KOPT-K1 (cell line): ENCODE results near the gene PDE1A.

ENCODE experiments used
- H3K27ac ChIP-seq: fragments of 200-600 bp; sonication (generic); 2 replicates; pipeline ENCODE4 v1.5.1; 2016; ENCODE audit warnings: antibody characterized with exemption, mild to moderate bottlenecking, low read depth, low read length; ENCODE audit not compliant: poor library complexity, severe bottlenecking
- H3K36me3 ChIP-seq: fragments of 200-600 bp; sonication (generic); 2 replicates; pipeline ENCODE4 v1.5.1; 2017; ENCODE audit warnings: antibody characterized with exemption, mild to moderate bottlenecking, low read length, moderate library complexity; ENCODE audit not compliant: insufficient read depth
- H3K9me3 ChIP-seq: fragments of 200-600 bp; sonication (generic); 2 replicates; pipeline ENCODE4 v1.5.1; 2017; ENCODE audit warnings: antibody characterized with exemption, low read length, mild to moderate bottlenecking; ENCODE audit not compliant: insufficient read depth, poor library complexity, severe bottlenecking

The PDE1A gene

GRCh38 chr2:182144776-182145165 lies 282.1 kb downstream of the PDE1A start:
- Histone ChIP-seq H3K9me3 (no peaks in the 10 kb centered on the region), H3K36me3 (no peaks in the 10 kb centered on the region), H3K27ac (no peak overlapping the region)

- H3K36me3 ChIP-seq = no peaks in the 10 kb centered on the region
- H3K27ac ChIP-seq = no peak overlapping the region
- no peaks in the 10 kb centered on the region for H3K9me3 ChIP-seq
Observed at GRCh38 chr2:182144041-182144775, 282.6 kb downstream of the PDE1A start.

- Histone ChIP-seq H3K9me3 (no peaks in the 10 kb centered on the region), H3K36me3 (no peaks in the 10 kb centered on the region), H3K27ac (no peak overlapping the region)
Observed at GRCh38 chr2:182142062-182142461, 284.8 kb downstream of the PDE1A start.

- Histone ChIP-seq H3K27ac (no peak overlapping the region), H3K9me3 (no peaks in the 10 kb centered on the region), H3K36me3 (no peaks in the 10 kb centered on the region)
Observed at GRCh38 chr2:182134201-182134600, 292.6 kb downstream of the PDE1A start.

GRCh38 chr2:182133195-182133891 lies 293.5 kb downstream of the PDE1A start:
- H3K9me3 ChIP-seq = no peaks in the 10 kb centered on the region
- no peaks in the 10 kb centered on the region for H3K36me3 ChIP-seq
- H3K27ac ChIP-seq = no peak overlapping the region

GRCh38 chr2:182132605-182133004 lies 294.2 kb downstream of the PDE1A start:
- Histone ChIP-seq H3K9me3 (no peaks in the 10 kb centered on the region), H3K27ac (no peak overlapping the region), H3K36me3 (no peaks in the 10 kb centered on the region)

GRCh38 chr2:182128821-182129707 lies 297.8 kb downstream of the PDE1A start:
- Histone ChIP-seq H3K27ac (no peak overlapping the region), H3K36me3 (no peaks in the 10 kb centered on the region), H3K9me3 (no peaks in the 10 kb centered on the region)

GRCh38 chr2:182117196-182117595 lies 309.6 kb downstream of the PDE1A start:
- H3K9me3 ChIP-seq = no peaks in the 10 kb centered on the region
- H3K27ac ChIP-seq = no peak overlapping the region
- H3K36me3 ChIP-seq = no peaks in the 10 kb centered on the region

GRCh38 chr2:182116774-182117173 lies 310.1 kb downstream of the PDE1A start:
- Histone ChIP-seq H3K9me3 (no peaks in the 10 kb centered on the region), H3K27ac (no peak overlapping the region)

GRCh38 chr2:182115258-182115657 lies 311.6 kb downstream of the PDE1A start:
- Histone ChIP-seq H3K27ac (no peak overlapping the region), H3K9me3 (no peaks in the 10 kb centered on the region), H3K36me3 (no peaks in the 10 kb centered on the region)

More at GRCh38 chr2:182116774-182117173, 310.1 kb downstream of the PDE1A start:
- no peaks in the 10 kb centered on the region for H3K36me3 ChIP-seq

- H3K36me3 ChIP-seq = no peaks in the 10 kb centered on the region
- H3K9me3 ChIP-seq = no peaks in the 10 kb centered on the region
- H3K27ac ChIP-seq = no peak overlapping the region
Observed at GRCh38 chr2:182113334-182113733, 313.5 kb downstream of the PDE1A start.

GRCh38 chr2:182110347-182110746 lies 316.5 kb downstream of the PDE1A start:
- H3K27ac ChIP-seq = no peak overlapping the region
- no peaks in the 10 kb centered on the region for H3K36me3 ChIP-seq
- no peaks in the 10 kb centered on the region for H3K9me3 ChIP-seq

GRCh38 chr2:182103526-182103925 lies 323.3 kb downstream of the PDE1A start:
- H3K36me3 ChIP-seq = no peaks in the 10 kb centered on the region
- no peaks in the 10 kb centered on the region for H3K9me3 ChIP-seq
- H3K27ac ChIP-seq = no peak overlapping the region

- no peak overlapping the region for H3K27ac ChIP-seq
- H3K36me3 ChIP-seq = no peaks in the 10 kb centered on the region
- H3K9me3 ChIP-seq = no peaks in the 10 kb centered on the region
Observed at GRCh38 chr2:182101263-182101662, 325.6 kb downstream of the PDE1A start.

GRCh38 chr2:182098648-182099047 lies 328.2 kb downstream of the PDE1A start:
- Histone ChIP-seq H3K27ac (no peak overlapping the region), H3K36me3 (no peaks in the 10 kb centered on the region), H3K9me3 (no peaks in the 10 kb centered on the region)
